H1 (cell line): ENCODE results near the gene MACROD2. TPM values are rescaled to one million over a fixed set of nuclear protein-coding genes. Genes with fewer than 3 reads are reported as not detected.

Source experiments
- CTCF ChIA-PET: fragments of 300-600 bp; sonication (Branson Sonifier 250); formaldehyde crosslinking; loops from one replicate; lab custom pipeline; 2021; ENCODE audit not compliant: partially characterized antibody; lab: Charles Lee
- POLR2A ChIA-PET: fragments of 300-600 bp; sonication (Branson Sonifier 250); formaldehyde crosslinking; loops from one replicate; lab custom pipeline; 2021; ENCODE audit warnings: inconsistent platforms; ENCODE audit not compliant: partially characterized antibody; lab: Charles Lee
- DNase-seq, 2 experiments: peaks; one replicate each; pipeline versions ENCODE4 v3.0.0 to v3.0.0-alpha.2; 2010 to 2022; ENCODE audit warnings: low spot score in 2 of 2, low read depth in 1 of 2, mixed read lengths in 1 of 2
- FAIRE-seq: peaks from 2 replicates; lab custom pipeline; 2011; peaks lifted over from hg19 to GRCh38; lab: Jason Lieb, UNC
- H2AFZ ChIP-seq: 2 replicates; pipeline ENCODE4 v1.8.1; 2012; ENCODE audit warnings: low read length, inconsistent platforms
- H2AK5ac ChIP-seq: 2 replicates; pipeline ENCODE4 v1.6.1; 2013; ENCODE audit warnings: low read depth, low read length
- H2BK120ac ChIP-seq: replicated peaks from 2 replicates; pipeline ENCODE3; 2013; ENCODE audit warnings: low read depth, low read length, inconsistent platforms
- H2BK12ac ChIP-seq: 2 replicates; pipeline ENCODE4 v1.6.1; 2013; ENCODE audit warnings: low read depth, low read length
- H2BK15ac ChIP-seq: 2 replicates; pipeline ENCODE4 v1.6.1; 2013; ENCODE audit warnings: low read length
- H2BK20ac ChIP-seq: 2 replicates; pipeline ENCODE4 v1.6.1; 2013; ENCODE audit warnings: low read length
- H2BK5ac ChIP-seq: 2 replicates; pipeline ENCODE4 v1.6.1; 2013; ENCODE audit warnings: low read depth, low read length
- H3K14ac ChIP-seq: 2 replicates; pipeline ENCODE4 v1.6.1; 2013; ENCODE audit warnings: inconsistent platforms; ENCODE audit not compliant: insufficient read length
- H3K18ac ChIP-seq: 2 replicates; pipeline ENCODE4 v1.6.1; 2013; ENCODE audit warnings: low read length; ENCODE audit errors: extremely low read depth
- H3K23ac ChIP-seq: 2 replicates; pipeline ENCODE4 v1.6.1; 2013; ENCODE audit warnings: inconsistent platforms; ENCODE audit not compliant: insufficient read length
- H3K23me2 ChIP-seq: 2 replicates; pipeline ENCODE4 v1.6.1; 2013; ENCODE audit warnings: low read depth, low read length
- H3K27ac ChIP-seq: 2 replicates; pipeline ENCODE4 v1.6.1; 2011; ENCODE audit warnings: low read depth, low read length, inconsistent platforms
- H3K27me3 ChIP-seq, 4 experiments: replicated peaks in 1 of 4; 1 replicate in 1 of 4; 2 replicates in 3 of 4; pipeline versions ENCODE4 v1.6.1 to v1.8.1; 2011 to 2013; ENCODE audit warnings: low read length in 3 of 4, mild to moderate bottlenecking in 3 of 4, inconsistent platforms in 2 of 4, mixed read lengths in 2 of 4, moderate library complexity in 1 of 4; ENCODE audit not compliant: control insufficient read depth in 3 of 4, insufficient read depth in 3 of 4; ENCODE audit errors: extremely low read depth in 1 of 4
- H3K36me3 ChIP-seq, 4 experiments: 2 replicates each; pipeline versions ENCODE4 v1.6.1 to v1.8.1; 2011 to 2013; ENCODE audit warnings: mild to moderate bottlenecking in 4 of 4, low read length in 3 of 4, moderate library complexity in 2 of 4, control low read depth in 1 of 4, inconsistent platforms in 1 of 4; ENCODE audit not compliant: insufficient read depth in 4 of 4, control insufficient read depth in 2 of 4
- H3K4ac ChIP-seq: replicated peaks from 2 replicates; pipeline ENCODE3; 2013; ENCODE audit warnings: low read length, low read depth, mixed read lengths, inconsistent platforms; ENCODE audit not compliant: insufficient read length
- H3K4me1 ChIP-seq, 4 experiments: replicated peaks in 1 of 4; 1 replicate in 1 of 4; 2 replicates in 3 of 4; pipeline versions ENCODE4 v1.6.1 to v1.8.1; 2011 to 2013; ENCODE audit warnings: low read length in 3 of 4, inconsistent platforms in 2 of 4, mixed read lengths in 1 of 4; ENCODE audit not compliant: insufficient read depth in 4 of 4, control insufficient read depth in 3 of 4
- H3K4me2 ChIP-seq, 2 experiments: 2 replicates each; pipeline versions ENCODE4 v1.6.1 to v1.8.1; 2011 to 2013; ENCODE audit warnings: low read depth in 2 of 2, low read length in 2 of 2, control low read depth in 1 of 2, inconsistent platforms in 1 of 2, mild to moderate bottlenecking in 1 of 2; ENCODE audit not compliant: insufficient read depth in 1 of 2
- H3K4me3 ChIP-seq, 4 experiments: fragments of 200-600, 300-600 bp in 1 of 4; sonication (generic), shearing (Covaris generic), sonication (Bioruptor Twin) in 1 of 4; 2 replicates each; pipeline versions ENCODE4 v1.5.1 to v1.8.1; 2011 to 2016; ENCODE audit warnings: low read length in 4 of 4, low read depth in 3 of 4, control low read depth in 2 of 4, inconsistent platforms in 2 of 4, mild to moderate bottlenecking in 2 of 4, mixed read lengths in 1 of 4, moderate library complexity in 1 of 4; ENCODE audit not compliant: insufficient read depth in 2 of 4; ENCODE audit errors: extremely low read depth in 1 of 4
- H3K56ac ChIP-seq: replicated peaks from 2 replicates; pipeline ENCODE3; 2013; ENCODE audit warnings: low read depth, mild to moderate bottlenecking, mixed read lengths, low read length, inconsistent platforms; ENCODE audit not compliant: insufficient read length
- H3K79me1 ChIP-seq: 2 replicates; pipeline ENCODE4 v1.6.1; 2013; ENCODE audit warnings: low read depth, low read length, control low read depth
- H3K79me2 ChIP-seq, 2 experiments: 2 replicates each; pipeline versions ENCODE4 v1.6.1 to v1.8.1; 2012 to 2013; ENCODE audit warnings: low read length in 2 of 2, mild to moderate bottlenecking in 2 of 2, inconsistent platforms in 1 of 2; ENCODE audit not compliant: insufficient read depth in 2 of 2, control insufficient read depth in 1 of 2
- H3K9ac ChIP-seq, 4 experiments: replicated peaks in 1 of 4; 1 replicate in 1 of 4; 2 replicates in 3 of 4; pipeline versions ENCODE4 v1.6.1 to v1.8.1; 2011 to 2013; ENCODE audit warnings: low read depth in 3 of 4, low read length in 3 of 4, control low read depth in 2 of 4, mild to moderate bottlenecking in 2 of 4, moderate library complexity in 2 of 4, inconsistent platforms in 1 of 4; ENCODE audit errors: extremely low read depth in 1 of 4
- H3K9me3 ChIP-seq, 2 experiments: 2 replicates each; pipeline versions ENCODE4 v1.6.1 to v1.8.1; 2012 to 2013; ENCODE audit warnings: mild to moderate bottlenecking in 2 of 2, moderate library complexity in 2 of 2, control low read depth in 1 of 2, inconsistent platforms in 1 of 2, low read depth in 1 of 2, low read length in 1 of 2, mixed read lengths in 1 of 2; ENCODE audit not compliant: insufficient read depth in 2 of 2
- H4K20me1 ChIP-seq, 2 experiments: replicated peaks in 1 of 2; 2 replicates each; pipeline versions ENCODE3 to v1.8.1; 2011 to 2013; ENCODE audit warnings: inconsistent platforms in 2 of 2, low read length in 2 of 2, mild to moderate bottlenecking in 1 of 2; ENCODE audit not compliant: insufficient read depth in 2 of 2, control insufficient read depth in 1 of 2
- H4K5ac ChIP-seq: 2 replicates; pipeline ENCODE4 v1.6.1; 2013; ENCODE audit warnings: low read length, low read depth, mixed read lengths, inconsistent platforms; ENCODE audit not compliant: insufficient read length
- H4K8ac ChIP-seq: 2 replicates; pipeline ENCODE4 v1.8.0; 2013; ENCODE audit warnings: mild to moderate bottlenecking, moderate library complexity, low read length, inconsistent platforms; ENCODE audit not compliant: insufficient read depth; ENCODE audit errors: extremely low read depth
- H4K91ac ChIP-seq: replicated peaks from 2 replicates; pipeline ENCODE3; 2013; ENCODE audit warnings: low read length, mixed read lengths, inconsistent platforms; ENCODE audit not compliant: insufficient read length
- BRCA1 ChIP-seq: IDR thresholded peaks from 2 replicates; pipeline ENCODE4 v1.6.1; 2012; ENCODE audit warnings: low read depth, low read length, improper control_type of control experiment
- CEBPB ChIP-seq: IDR thresholded peaks from 2 replicates; pipeline ENCODE4 v1.6.1; 2012; ENCODE audit warnings: low read depth, low read length
- E2F6 ChIP-seq: IDR thresholded peaks from 2 replicates; pipeline ENCODE4 v1.6.1; 2012; ENCODE audit warnings: inconsistent platforms
- MAX ChIP-seq: IDR thresholded peaks from 2 replicates; pipeline ENCODE4 v1.6.1; 2012; ENCODE audit warnings: inconsistent platforms
- PHF8 ChIP-seq: fragments of 200-600 bp; sonication (generic); conservative IDR thresholded peaks from 2 replicates; pipeline ENCODE4 v1.7.1; 2012; ENCODE audit warnings: low read depth, mild to moderate bottlenecking, inconsistent platforms, low read length, moderate library complexity
- POU5F1 ChIP-seq: IDR thresholded peaks from 2 replicates; pipeline ENCODE4 v1.6.1; 2011; ENCODE audit warnings: low read depth, mild to moderate bottlenecking, low read length, moderate library complexity
- RFX5 ChIP-seq: IDR thresholded peaks from 2 replicates; pipeline ENCODE4 v1.6.1; 2011; ENCODE audit warnings: low read depth, low read length, improper control_type of control experiment, borderline replicate concordance
- RXRA ChIP-seq: IDR thresholded peaks from 2 replicates; pipeline ENCODE4 v1.6.1; 2011; ENCODE audit warnings: low read depth, mild to moderate bottlenecking, low read length, moderate library complexity; ENCODE audit not compliant: insufficient read depth
- SIX5 ChIP-seq: IDR thresholded peaks from 2 replicates; pipeline ENCODE4 v1.6.1; 2011; ENCODE audit warnings: mild to moderate bottlenecking, low read depth, low read length
- TAF1 ChIP-seq: IDR thresholded peaks from 2 replicates; pipeline ENCODE4 v1.6.1; 2011; ENCODE audit warnings: mild to moderate bottlenecking, low read depth, low read length
- WGBS, 2 experiments: shearing (Covaris generic) in 1 of 2; methylation state at CpG; one replicate each; pipeline versions ENCODE4 v1.1.6 to v1.1.7; 2013 to 2015; ENCODE audit warnings: low lambda C conversion rate in 2 of 2, mixed read lengths in 2 of 2, inconsistent platforms in 1 of 2, low coverage in 1 of 2, missing lambda C conversion rate in 1 of 2; ENCODE audit not compliant: insufficient replicate concordance in 2 of 2, insufficient coverage in 1 of 2, insufficient read length in 1 of 2; ENCODE audit errors: extremely low coverage in 1 of 2, missing lambda C conversion rate in 1 of 2; 5-methylcytosine and 5-hydroxymethylcytosine counted together
- polyA plus RNA-seq, 7 experiments: library from polyadenylated mRNA; depleted of rRNA in 3 of 7; stranded (reverse) in 5 of 7; unstranded in 2 of 7; fragments of >200 nt in 5 of 7; fragments of 200-250 nt in 2 of 7; gene quantifications; 1 replicate in 5 of 7; 2 replicates in 1 of 7; 4 replicates in 1 of 7; pipeline versions ENCODE4 v1.2.1 to v1.2.3, GENCODE V29; 2011 to 2013; ENCODE audit warnings: missing spikeins in 2 of 7, mixed read lengths in 2 of 7
- total RNA-seq: library from RNA; stranded (reverse); fragmentation: NEBNext Ultra II Directional; extraction: Animal tissue kit (Norgen Biotek cat#: 25700); gene quantifications from 2 replicates; pipeline ENCODE4 v1.2.1, GENCODE V29; 2021

MACROD2 gene
- total and polyA plus RNA-seq, 2 of the 8 experiments (the other 6 are each of a cell fraction or from before 2014, with no cell fraction given), result 0.70 to 3.9 TPM

GRCh38 chr20:15439551-15439950 is 1444.2 kb downstream of the MACROD2 start:
- Histone ChIP-seq H2BK120ac (no peak overlapping the region), H3K4ac (no peak overlapping the region), H3K14ac (no peak overlapping the region), H3K9ac (no peak overlapping the region), H4K8ac (no peak overlapping the region), H3K9me3 (no peaks in the 10 kb centered on the region), H2AK5ac (no peak overlapping the region), H2BK20ac (no peak overlapping the region), H2AFZ (peak overlapping the region; percentile 26; the same call in 1 of the 2 replicates), H3K18ac (no peak overlapping the region), H3K56ac (no peak overlapping the region), H2BK15ac (no peak overlapping the region), H3K4me1 (peaks cover 0 to 11% (median 2%) of the 10 kb centered on the region in 4 experiments; a peak in 3 of 7 replicates), H4K91ac (no peak overlapping the region), H3K4me3 (no peak overlapping the region), H3K36me3 (no peaks in the 10 kb centered on the region), H3K23me2 (no peaks in the 10 kb centered on the region), H4K5ac (no peak overlapping the region), H3K79me1 (no peaks in the 10 kb centered on the region), H3K23ac (no peak overlapping the region), H3K4me2 (no peak overlapping the region), H4K20me1 (no peaks in the 10 kb centered on the region), H3K27me3 (no peaks in the 10 kb centered on the region), H3K79me2 (no peaks in the 10 kb centered on the region), H2BK5ac (no peak overlapping the region), H3K27ac (no peak overlapping the region), H2BK12ac (no peak overlapping the region)
- no peak for TF ChIP-seq SIX5
- no peak for TF ChIP-seq PHF8
- no peak for TF ChIP-seq TAF1
- TF ChIP-seq E2F6, result no peak
- TF ChIP-seq POU5F1, result no peak
- no peak for TF ChIP-seq CEBPB
- TF ChIP-seq RXRA, result no peak
- no peak for TF ChIP-seq RFX5
- no peak for TF ChIP-seq MAX
- TF ChIP-seq BRCA1, result no peak
- WGBS, 2 experiments, result 74% methylated on average over 3 of the region's 3 CpGs; no CpG with 5 or more reads in 1 of the 2 experiments
- ChIA-PET POLR2A (no interaction called here), CTCF (no interaction called here)
- FAIRE-seq (no peak), DNase-seq (no peak)
